Measurements from ENCODE around the gene CPZ.

Gene CPZ

DNA sequence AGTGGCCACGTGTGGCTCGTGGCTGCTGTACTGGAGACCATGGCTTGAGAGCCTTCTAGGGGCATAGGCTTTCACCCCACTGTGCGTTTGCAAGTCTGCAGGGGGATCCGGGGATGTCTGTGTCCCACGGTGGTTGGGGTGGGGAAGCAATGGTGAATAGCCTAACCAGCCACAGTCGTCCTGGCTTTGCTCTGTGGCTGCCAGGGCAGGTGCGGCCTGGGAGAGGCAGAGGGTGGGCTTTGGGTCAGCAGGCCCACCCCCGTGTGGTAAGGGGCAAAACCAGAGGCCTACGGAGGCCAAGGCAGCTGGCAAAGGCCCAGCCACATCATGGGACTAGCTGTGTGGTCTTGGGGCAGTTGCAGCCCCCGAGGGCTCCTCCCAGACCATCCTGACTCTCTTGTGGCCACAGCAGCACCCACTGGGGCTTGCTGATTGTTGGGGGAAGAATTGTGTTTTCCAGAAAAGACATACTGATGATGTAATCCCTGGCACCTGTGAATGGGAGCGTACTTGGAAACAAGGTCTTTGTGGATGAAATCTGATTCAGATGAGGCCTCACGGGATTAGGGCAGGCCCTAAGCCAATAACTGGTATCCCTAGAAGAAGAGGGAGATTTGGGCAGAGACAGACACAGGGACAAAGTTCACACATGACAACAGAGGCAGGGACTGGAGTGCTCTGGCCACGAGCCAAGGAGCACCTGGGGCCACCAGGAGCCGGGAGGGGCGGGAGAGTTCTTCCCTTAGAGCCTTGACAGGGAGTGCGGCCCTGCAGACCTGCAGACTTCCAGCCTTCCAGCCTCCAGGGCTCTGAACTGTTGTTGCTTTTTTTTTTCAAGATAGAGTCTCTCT is 2.9 kb downstream of the CPZ start:
- DNase-seq (ENCODE audit: low read depth in 1 of 2, low spot score in 1 of 2): no peak
- no peak for TF ChIP-seq JUND (IDR thresholded peaks at IDR 0.05; ENCODE audit: low read depth)
- in situ Hi-C loops (cut with HindIII; ENCODE audit: low pct_unique_long_range_greater_than_20kb, low sequenced_read_pairs): no loop called here

DNA sequence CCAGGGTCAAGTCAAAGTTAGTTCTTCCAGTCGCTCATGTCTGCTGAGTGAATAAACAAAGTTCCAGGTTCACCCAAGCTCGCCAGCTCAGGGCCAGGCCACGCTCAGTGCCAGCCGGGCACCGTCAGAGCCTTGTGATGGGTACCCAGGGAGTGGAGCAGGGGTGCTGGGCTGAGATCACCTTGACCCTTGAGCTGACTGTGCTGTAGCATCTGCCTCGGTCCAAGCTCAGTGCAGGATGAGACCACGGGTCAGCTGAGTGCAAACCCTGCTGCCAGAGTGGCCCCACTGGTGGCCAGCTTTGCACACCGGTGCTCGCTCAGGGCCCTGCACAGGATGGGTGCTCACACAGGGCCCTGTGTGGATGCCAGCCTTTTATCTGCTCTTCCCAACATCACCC is 4.3 kb downstream of the CPZ start:
- in situ Hi-C loops (cut with HindIII; ENCODE audit: low pct_unique_long_range_greater_than_20kb, low sequenced_read_pairs): no loop called here
- DNase-seq (ENCODE audit: low read depth in 1 of 2, low spot score in 1 of 2): no peak

DNA sequence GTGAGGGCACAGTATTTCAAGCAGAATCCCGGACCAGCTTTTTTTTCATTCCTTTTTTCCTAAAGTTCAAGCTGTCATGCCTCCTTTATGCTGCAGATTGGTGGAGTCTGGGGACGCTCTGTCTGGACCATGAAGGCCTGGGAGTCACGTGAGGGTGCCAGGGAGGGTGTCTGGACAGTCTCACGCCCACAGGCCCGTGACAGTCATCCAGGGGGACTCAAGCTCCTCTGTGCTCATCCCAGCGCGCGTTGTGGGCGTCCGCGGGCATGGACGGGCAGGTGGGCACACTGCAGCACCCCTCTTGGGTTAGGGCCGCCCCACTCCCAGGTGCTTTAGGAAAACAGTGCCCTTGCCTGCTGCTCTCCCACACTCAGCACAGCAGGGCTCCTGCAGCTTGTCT is 4.8 kb downstream of the CPZ start:
- TF ChIP-seq JUND (IDR thresholded peaks at IDR 0.05; ENCODE audit: low read depth): no peak
- DNase-seq (ENCODE audit: low read depth in 1 of 2, low spot score in 1 of 2): no peak
- in situ Hi-C loops (cut with HindIII; ENCODE audit: low pct_unique_long_range_greater_than_20kb, low sequenced_read_pairs): no loop called here

More for the DNA sequence above, 4.3 kb downstream of the CPZ start:
- TF ChIP-seq JUND (IDR thresholded peaks at IDR 0.05; ENCODE audit: low read depth): no peak

DNA sequence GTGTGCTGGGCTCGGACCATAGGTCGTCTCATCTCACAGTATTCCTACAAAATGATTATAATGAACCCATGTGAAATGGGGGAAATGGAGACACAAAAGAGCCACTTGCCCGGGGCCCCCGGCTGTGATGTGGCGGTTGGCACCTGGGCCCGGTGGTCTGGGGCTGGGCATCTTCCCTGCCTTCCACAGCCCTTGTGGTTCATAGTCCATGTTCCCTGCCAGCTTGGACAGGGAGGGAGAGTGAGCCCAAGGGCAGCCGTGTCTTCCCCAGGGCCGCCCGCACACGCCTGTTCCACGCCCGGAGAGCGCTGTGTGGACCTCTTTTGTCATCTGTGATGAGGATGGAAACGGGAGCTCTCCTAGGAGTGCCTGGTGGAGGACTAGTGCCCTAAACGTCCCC is 5.2 kb downstream of the CPZ start:
- in situ Hi-C loops (cut with HindIII; ENCODE audit: low pct_unique_long_range_greater_than_20kb, low sequenced_read_pairs): no loop called here
- no peak for TF ChIP-seq JUND (IDR thresholded peaks at IDR 0.05; ENCODE audit: low read depth)
- DNase-seq (ENCODE audit: low read depth in 1 of 2, low spot score in 1 of 2): no peak

DNA sequence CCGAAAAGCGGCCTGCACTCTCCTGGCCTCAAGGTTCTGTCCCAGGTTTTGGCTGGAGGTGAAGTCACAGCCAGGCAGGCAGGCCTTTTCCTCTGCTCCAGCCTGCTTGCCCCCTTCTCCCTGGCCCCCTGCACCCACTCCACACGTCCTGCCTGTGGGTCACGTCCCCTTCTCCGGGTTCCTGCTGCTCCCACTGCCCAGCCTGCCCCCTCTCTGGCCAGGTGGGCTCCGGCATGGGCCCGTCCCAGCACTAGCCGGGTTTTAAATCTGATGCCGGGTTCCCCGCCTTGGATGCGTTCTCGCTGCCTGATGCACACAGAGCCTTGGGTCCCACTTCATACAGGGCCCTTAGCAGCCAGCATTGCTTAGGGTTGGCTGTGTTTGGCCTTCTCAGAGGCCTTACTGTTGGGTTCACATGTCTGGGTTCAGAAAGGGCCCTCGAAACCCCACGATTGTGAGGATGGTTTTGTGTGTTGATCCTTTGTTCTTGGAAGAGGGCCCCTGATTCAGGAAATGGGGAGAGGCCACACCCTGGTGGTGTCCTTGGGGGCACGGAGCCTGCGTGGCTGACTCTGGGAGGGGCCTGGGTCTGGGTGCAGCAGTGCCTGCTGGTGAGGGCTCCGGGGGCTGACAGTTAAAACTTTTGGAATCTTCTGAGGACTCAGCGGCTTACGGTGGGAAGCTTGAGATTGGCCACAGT is 6.0 kb downstream of the CPZ start:
- DNase-seq (ENCODE audit: low read depth in 1 of 2, low spot score in 1 of 2): no peak
- TF ChIP-seq JUND (IDR thresholded peaks at IDR 0.05; ENCODE audit: low read depth): no peak
- in situ Hi-C loops (cut with HindIII; ENCODE audit: low pct_unique_long_range_greater_than_20kb, low sequenced_read_pairs): no loop called here

DNA sequence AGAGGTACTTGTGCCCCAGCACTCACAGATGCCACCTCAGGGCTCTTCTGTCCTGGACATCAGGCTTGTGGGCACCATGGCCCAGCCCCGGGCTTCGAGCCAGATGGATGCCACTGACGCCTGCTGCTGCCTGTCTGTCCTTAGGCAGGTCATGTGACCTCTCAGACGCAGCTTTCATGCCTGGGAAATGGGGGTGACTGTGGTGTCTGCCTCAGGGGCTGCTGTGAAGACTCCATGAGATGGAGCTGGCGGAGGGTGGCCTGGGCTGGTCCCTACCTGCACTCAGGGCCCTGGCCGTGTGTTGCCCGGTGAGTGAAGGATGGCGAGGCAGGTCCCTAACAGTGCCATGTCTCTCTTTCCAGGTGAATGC is 6.5 kb downstream of the CPZ start:
- in situ Hi-C loops (cut with HindIII; ENCODE audit: low pct_unique_long_range_greater_than_20kb, low sequenced_read_pairs): no loop called here
- DNase-seq (ENCODE audit: low read depth in 1 of 2, low spot score in 1 of 2): no peak
- no peak for TF ChIP-seq JUND (IDR thresholded peaks at IDR 0.05; ENCODE audit: low read depth)

DNA sequence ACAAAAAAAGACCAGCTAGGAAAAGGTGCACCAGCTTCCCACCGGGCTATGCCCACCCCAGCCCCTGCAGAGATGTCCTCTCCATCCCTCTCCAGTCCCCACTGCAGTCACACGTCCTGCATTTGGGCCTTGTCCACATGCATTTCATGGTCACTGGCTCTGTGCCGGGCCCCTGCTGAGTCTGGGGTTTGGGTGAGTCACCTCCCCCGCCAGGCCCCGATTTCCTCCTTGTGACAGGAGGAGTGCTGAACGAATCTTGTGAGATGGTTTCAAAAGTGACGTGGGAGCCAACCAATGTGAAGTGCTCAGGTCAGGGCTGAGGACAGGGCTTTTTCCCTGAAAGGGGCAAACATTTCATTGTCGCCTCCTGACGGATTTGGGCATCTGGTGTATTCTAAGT is 7.1 kb downstream of the CPZ start:
- in situ Hi-C loops (cut with HindIII; ENCODE audit: low pct_unique_long_range_greater_than_20kb, low sequenced_read_pairs): no loop called here
- DNase-seq (ENCODE audit: low read depth in 1 of 2, low spot score in 1 of 2): peak in 1 of 2 experiments; percentile 11
- TF ChIP-seq JUND (IDR thresholded peaks at IDR 0.05; ENCODE audit: low read depth): no peak

DNA sequence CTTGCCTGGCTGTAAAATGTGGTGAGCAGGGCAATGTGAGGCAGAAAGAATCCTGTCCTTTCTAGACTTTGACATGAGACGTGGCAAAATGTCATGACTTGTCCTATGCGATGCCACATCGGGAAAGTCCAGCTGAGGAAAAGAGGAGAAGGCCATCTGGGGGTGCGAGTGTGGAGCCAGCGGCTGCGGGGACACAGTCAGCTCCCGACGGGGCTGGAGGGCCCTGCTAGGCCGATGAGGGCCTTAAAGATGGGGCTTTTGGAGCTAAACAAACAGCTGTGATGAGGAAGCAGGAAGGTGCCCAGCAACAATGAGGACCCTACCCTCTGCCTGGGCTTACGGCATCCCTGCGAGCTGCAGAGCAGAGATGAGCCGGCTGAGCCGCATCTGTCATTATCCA is 7.7 kb downstream of the CPZ start:
- no peak for DNase-seq (ENCODE audit: low read depth in 1 of 2, low spot score in 1 of 2)
- no peak for TF ChIP-seq JUND (IDR thresholded peaks at IDR 0.05; ENCODE audit: low read depth)
- in situ Hi-C loops (cut with HindIII; ENCODE audit: low pct_unique_long_range_greater_than_20kb, low sequenced_read_pairs): no loop called here

DNA sequence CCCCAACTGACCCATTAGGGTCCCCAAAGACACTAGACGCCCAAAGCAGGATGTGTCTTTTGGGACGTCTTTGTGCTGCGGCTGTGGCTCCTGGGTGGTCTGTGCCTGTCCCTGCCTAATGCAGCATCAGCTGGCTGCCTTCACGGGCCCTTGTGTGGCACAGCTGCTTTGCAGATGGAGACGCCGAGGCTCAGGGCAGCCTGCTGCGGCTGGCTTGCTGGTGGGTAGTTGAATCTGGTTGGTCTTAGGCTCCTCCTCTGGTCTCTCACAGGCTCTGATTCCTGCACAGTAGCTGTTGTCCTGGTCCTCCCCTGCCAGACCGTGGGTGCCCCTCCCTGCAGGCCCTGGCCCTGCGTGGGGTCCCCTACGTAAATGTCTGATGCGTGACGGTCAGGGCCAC is 8.1 kb downstream of the CPZ start:
- TF ChIP-seq JUND (IDR thresholded peaks at IDR 0.05; ENCODE audit: low read depth): no peak
- no peak for DNase-seq (ENCODE audit: low read depth in 1 of 2, low spot score in 1 of 2)
- in situ Hi-C loops (cut with HindIII; ENCODE audit: low pct_unique_long_range_greater_than_20kb, low sequenced_read_pairs): no loop called here

DNA sequence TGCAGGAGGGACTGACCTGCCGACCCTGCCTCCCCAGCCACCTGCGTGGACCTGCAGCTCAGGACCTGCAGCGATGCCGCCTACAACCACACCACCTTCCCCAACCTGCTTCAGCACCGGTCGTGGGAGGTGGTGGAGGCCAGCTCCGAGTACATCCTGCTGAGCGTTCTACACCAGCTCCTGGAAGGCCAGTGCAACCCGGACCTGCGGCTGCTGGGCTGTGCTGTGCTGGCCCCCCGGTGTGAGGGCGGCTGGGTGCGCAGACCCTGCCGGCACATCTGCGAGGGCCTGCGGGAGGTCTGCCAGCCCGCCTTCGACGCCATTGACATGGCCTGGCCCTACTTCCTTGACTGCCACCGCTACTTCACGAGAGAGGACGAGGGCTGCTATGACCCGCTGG is 8.5 kb downstream of the CPZ start:
- in situ Hi-C loops (cut with HindIII; ENCODE audit: low pct_unique_long_range_greater_than_20kb, low sequenced_read_pairs): no loop called here
- DNase-seq (ENCODE audit: low read depth in 1 of 2, low spot score in 1 of 2): no peak
- no peak for TF ChIP-seq JUND (IDR thresholded peaks at IDR 0.05; ENCODE audit: low read depth)

DNA sequence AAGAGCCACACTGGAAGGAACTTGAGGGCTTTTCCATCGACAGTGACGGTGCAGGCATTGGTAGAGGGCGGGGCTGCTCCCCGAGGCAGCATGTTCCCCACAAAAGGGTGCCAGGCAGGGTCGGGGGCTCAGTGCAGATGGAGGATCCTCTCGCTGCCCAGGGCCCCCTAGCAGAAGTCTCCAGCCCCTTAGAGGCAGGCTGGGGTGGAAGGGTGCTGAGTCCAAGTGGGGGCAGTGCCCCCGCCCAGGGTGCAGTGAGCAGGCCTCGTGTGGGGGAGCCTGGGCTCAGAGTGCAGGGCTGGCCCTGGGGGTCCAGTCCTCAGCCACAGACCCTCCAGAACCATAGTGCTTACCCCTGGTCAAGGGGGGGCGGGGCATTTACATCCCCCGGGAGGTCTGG is 9.0 kb downstream of the CPZ start:
- no peak for DNase-seq (ENCODE audit: low read depth in 1 of 2, low spot score in 1 of 2)
- TF ChIP-seq JUND (IDR thresholded peaks at IDR 0.05; ENCODE audit: low read depth): no peak
- in situ Hi-C loops (cut with HindIII; ENCODE audit: low pct_unique_long_range_greater_than_20kb, low sequenced_read_pairs): no loop called here

DNA sequence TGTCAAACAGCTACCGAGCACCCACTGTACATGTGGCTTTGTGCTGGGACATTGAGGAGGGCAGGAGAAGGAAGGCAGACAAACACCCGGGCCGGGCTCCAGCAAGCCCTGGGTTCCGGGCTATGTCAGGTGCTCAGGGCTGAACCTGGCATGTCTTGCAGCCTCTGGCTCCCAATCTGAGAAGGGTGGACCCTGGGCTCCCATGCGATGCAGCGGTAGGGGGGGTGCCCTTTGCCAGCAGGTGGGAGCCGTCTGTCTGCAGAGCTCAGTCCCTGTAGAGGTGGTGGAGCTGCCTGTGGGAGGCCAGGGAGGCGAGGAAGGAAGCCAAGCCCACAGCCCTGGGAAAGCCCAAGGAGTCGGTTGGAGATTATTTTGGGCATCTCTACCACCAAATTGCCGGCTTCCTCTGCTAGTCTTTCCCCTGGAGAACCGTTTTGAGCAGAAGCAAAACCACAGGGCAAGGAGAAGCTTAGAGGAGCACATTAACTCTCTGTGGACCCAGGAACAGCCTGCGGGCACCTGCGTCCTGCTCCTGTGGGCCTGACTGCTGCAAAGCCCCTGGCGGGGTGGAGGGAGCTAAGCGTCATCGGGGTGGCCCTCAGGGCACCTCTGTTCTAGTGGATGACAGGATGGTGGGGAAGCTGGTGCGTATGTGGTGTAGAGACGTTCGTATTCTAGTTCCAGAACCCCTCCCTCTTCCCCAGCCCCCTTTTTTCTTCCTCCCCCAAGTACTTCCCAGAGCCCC is 10.3 kb downstream of the CPZ start:
- no peak for DNase-seq (ENCODE audit: low read depth in 1 of 2, low spot score in 1 of 2)
- in situ Hi-C loops (cut with HindIII; ENCODE audit: low pct_unique_long_range_greater_than_20kb, low sequenced_read_pairs): no loop called here
- TF ChIP-seq JUND (IDR thresholded peaks at IDR 0.05; ENCODE audit: low read depth): no peak

DNA sequence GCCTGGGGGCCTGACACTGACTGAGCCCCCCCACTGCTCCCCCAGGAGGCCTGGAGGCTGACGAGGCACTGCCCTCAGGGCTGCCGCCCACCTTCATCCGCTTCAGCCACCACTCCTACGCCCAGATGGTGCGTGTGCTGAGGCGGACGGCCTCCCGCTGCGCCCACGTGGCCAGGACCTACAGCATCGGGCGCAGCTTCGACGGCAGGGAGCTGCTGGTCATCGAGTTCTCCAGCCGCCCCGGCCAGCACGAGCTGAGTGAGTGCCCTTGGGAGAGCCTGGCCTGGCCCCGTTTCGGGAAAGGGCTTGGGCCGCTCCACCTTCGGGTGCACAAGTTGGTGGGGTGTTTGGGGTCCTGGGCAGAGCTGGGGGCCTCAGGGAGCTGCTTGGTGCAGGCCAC is 11.4 kb downstream of the CPZ start:
- TF ChIP-seq JUND (IDR thresholded peaks at IDR 0.05; ENCODE audit: low read depth): no peak
- DNase-seq (ENCODE audit: low read depth in 1 of 2, low spot score in 1 of 2): no peak
- in situ Hi-C loops (cut with HindIII; ENCODE audit: low pct_unique_long_range_greater_than_20kb, low sequenced_read_pairs): no loop called here
